Posterior vena cava (tissue), 2 donors: Measurements from ENCODE around the gene ZFAND2B. TPM values are rescaled to one million over a fixed set of nuclear protein-coding genes. Genes with fewer than 3 reads are reported as not detected.
A peak's percentile ranks its signal among the peaks of the same experiment; 100 is the strongest.

Experiments used
- DNase-seq: peaks from one replicate; pipeline ENCODE4 v3.0.0-alpha.2; 2020; ENCODE audit warnings: low spot score
- intact Hi-C, 2 donors: fragments of 100-400 bp; cut with DNase I; formaldehyde crosslinking; loops; one replicate each; pipeline versions ENCODE4 v1.14.1 to v1.14.2; 2022 to 2023
- total RNA-seq, 2 donors: library from RNA; stranded (reverse); fragmentation: NEBNext Ultra II Directional; extraction: Animal tissue kit (Norgen Biotek cat#: 25700); gene quantifications; one replicate each; pipeline ENCODE4 v1.2.1, GENCODE V29; 2021
- donor health status: DM: yes; HTN: yes; CAD: no.
- donor health status: DM: yes; HTN: yes; CAD: no.

The ZFAND2B gene
- total RNA-seq, 2 donors from 2014 or later, result 33.8 to 34.7 TPM

- peak; percentile 23 for DNase-seq
- intact Hi-C loops, result loop anchor here in 1 of 2 donors (5.0 kb wide), 1 partner anchor 39 kb away; the partner anchor contains the start of genes CNPPD1 and RETREG2
Observed at GRCh38 chr2:219215871-219216534, 9.4 kb downstream of the ZFAND2B start.

GRCh38 chr2:219216535-219216915 is 9.9 kb downstream of the ZFAND2B start:
- intact Hi-C loops, result loop anchor here in 1 of 2 donors (5.0 kb wide), 1 partner anchor 39 kb away; the partner anchor contains the start of genes CNPPD1 and RETREG2
- DNase-seq, result no peak

- peak; percentile 93 for DNase-seq
- intact Hi-C loops, result loop anchor here in 1 of 2 donors (5.0 kb wide), 1 partner anchor 41 kb away; the partner anchor contains the start of genes CNPPD1 and RETREG2
Observed at GRCh38 chr2:219218217-219218731, 11.7 kb downstream of the ZFAND2B start.

GRCh38 chr2:219218732-219219701 is 12.4 kb downstream of the ZFAND2B start, which contains the start of gene ABCB6:
Gene ABCB6, minus strand, starts transcription at chr2:219218958. Its CDS starts 285 bp downstream, at chr2:219218673.
- intact Hi-C loops, result loop anchor here in 1 of 2 donors (5.0 kb wide), 1 partner anchor 42 kb away; the partner anchor contains the start of genes CNPPD1 and RETREG2
- DNase-seq, result peak; percentile 99

- DNase-seq, result no peak
- intact Hi-C loops, result loop anchor here in 1 of 2 donors (5.0 kb wide), 1 partner anchor 43 kb away; the partner anchor contains the start of genes CNPPD1 and RETREG2
Observed at GRCh38 chr2:219219784-219220532, 13.4 kb downstream of the ZFAND2B start.

GRCh38 chr2:219220652-219221402 is 14.2 kb downstream of the ZFAND2B start:
- intact Hi-C loops, result no loop called here
- DNase-seq, result no peak

GRCh38 chr2:219221957-219222518 is 15.5 kb downstream of the ZFAND2B start:
- intact Hi-C loops, result no loop called here
- DNase-seq, result no peak

- intact Hi-C loops, result no loop called here
- DNase-seq, result no peak
Observed at GRCh38 chr2:219223831-219224610, 17.4 kb downstream of the ZFAND2B start.

GRCh38 chr2:219225350-219225749 is 18.8 kb downstream of the ZFAND2B start:
- no peak for DNase-seq
- intact Hi-C loops, result no loop called here

- intact Hi-C loops, result no loop called here
- DNase-seq, result no peak
Observed at GRCh38 chr2:219228041-219228910, 21.7 kb downstream of the ZFAND2B start.

- DNase-seq, result no peak
- intact Hi-C loops, result no loop called here
Observed at GRCh38 chr2:219228911-219229304, 22.3 kb downstream of the ZFAND2B start.

- intact Hi-C loops, result no loop called here
- DNase-seq, result peak; percentile 99
Observed at GRCh38 chr2:219229305-219230058, 22.9 kb downstream of the ZFAND2B start, which contains the start of the genes ANKZF1 and ATG9A. Gene ANKZF1, plus strand, starts transcription at chr2:219229806. Its CDS starts 452 bp downstream, at chr2:219230258. Gene ATG9A, minus strand, starts transcription at chr2:219229636. Its CDS starts 1,612 bp downstream, at chr2:219228024.

GRCh38 chr2:219230059-219230540 is 23.5 kb downstream of the ZFAND2B start:
- intact Hi-C loops, result no loop called here
- DNase-seq, result no peak

GRCh38 chr2:219234331-219234730 is 27.7 kb downstream of the ZFAND2B start:
- intact Hi-C loops, result no loop called here
- DNase-seq, result no peak

GRCh38 chr2:219243291-219243761 is 36.7 kb downstream of the ZFAND2B start:
- intact Hi-C loops, result no loop called here
- no peak for DNase-seq
